GM18511 (cell line): ENCODE results near the gene F5.

ENCODE experiments used
- ATAC-seq: cut with Tn5 transposase; IDR thresholded peaks from one replicate; pipeline ENCODE4 v1.9.1; 2021; ENCODE audit warnings: mild to moderate bottlenecking, moderate library complexity; ENCODE audit not compliant: unreplicated experiment

Gene F5

DNA sequence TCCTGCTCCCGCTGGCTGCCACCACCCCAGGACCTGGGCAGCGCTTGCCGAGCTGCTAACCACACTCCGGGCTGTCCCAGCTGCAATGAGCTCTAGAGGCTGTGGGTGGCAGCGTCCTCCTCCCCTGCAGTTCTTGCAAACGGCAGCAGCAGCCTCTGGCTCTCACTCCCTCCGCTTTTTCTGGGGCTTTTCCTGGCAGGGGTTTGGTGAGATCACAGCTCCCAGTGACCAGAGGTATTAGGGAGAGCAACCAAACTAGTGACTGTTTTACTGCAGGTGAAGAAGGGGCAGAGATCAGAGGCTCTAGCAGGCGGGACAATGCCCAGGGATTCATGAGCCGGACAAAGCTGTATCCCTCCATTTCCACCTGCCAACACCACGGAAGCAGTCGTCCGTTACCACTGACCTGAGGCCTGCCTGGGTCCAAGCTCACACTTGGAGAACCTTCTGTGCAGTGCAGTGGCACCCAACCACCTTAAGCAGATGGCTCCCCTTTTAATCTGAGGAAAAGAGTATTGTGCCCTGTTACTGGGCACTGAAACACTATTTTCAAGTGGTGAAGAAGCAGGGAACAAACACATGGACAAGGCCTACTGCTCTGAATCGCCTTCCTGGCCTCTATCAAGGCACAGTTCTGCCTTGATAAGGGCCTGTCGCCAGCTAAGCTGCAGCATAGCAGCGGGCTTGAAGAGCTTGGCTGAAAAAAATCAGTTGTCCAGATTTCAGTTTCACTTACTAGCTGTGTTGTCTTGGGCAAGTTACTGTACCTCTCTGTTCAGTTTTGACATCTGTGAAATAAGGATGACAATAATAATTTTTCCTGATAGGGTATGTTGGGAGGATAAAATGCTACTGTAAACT is at the start of gene F5:
Gene F5 (minus strand): TSS at position 87 of the 861 bp plus-strand sequence. CDS start 95 bp downstream, outside the sequence.
- ATAC-seq: peak; percentile 95

DNA sequence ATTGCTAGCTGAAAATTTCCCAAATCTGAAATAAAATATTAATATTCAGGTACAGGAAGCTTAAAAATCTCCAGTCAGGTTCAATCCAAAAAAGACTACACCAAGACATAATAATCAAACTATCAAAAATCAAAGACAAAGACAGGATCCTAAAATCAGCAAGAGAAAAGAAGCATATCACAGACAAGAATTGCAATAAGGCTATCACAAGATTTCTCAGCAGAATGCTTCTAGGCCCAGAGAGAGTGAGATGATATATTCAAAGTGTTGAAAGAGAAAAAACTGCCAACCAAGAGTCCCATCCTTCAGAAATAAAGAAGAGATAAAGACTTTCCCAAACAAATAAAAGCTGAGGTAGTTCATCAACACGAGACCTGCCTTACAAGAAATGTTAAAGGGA is 48.6 kb upstream of the F5 start:
- ATAC-seq: no peak

DNA sequence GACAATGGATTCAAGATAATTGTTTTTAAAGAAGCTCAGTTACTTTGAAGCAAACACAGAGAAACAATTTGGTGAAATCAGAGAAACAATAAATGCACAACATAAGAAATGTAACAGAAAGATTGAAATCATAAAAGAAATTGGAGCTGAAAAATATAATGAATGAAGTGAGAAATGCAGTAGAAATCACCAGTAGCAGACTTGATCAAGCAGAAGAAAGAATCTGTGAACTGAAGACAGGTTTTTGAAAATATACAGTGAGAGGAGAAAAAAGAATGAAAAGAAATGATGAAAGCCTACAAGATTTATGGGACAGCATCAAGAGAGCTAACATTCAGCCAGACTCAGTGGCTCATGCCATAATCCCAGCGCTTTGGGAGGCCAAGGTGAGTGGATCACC is 47.9 kb upstream of the F5 start:
- ATAC-seq: no peak

DNA sequence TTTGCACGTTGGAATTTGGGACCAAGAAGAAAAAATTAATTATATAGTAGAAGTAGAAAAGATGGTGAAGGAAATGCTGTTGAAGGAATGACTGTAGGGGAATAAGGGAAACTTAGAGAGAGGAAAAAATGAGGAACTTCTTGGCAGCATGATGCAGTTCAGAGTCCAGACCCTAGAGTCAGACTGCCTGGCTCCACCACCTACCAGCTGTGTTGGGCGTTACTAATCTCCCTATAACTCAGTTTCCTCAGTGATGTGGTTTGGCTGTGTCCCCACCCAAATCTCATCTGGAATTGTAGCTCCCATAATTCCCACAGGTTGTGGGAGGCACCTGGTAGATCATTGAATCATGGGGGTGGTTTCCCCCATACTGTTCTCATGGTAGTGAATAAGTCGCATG is 45.0 kb upstream of the F5 start:
- ATAC-seq: no peak

DNA sequence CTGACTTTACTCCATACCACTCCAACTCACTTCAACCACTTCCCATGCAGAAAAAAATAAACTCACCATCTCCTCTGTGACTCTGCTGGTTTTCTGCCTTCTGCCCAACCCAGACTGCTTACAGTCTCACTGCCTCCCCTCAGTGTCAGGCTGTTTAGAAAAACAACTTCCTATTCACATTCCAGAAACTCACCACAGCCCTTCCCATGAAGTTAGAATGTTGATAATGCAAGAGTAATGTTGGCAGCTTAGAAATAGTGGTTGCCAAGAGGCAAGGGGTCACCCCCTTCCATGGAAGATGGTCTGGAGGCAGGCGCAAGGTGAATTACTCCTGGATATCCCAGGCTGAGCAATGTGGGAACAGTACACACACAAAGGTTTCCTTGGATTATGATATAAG is 43.7 kb upstream of the F5 start, which contains the start of gene SELP:
Gene SELP (minus strand): TSS at position 119 of the 400 bp plus-strand sequence. CDS start 50 bp downstream, at position 69.
- ATAC-seq: no peak

DNA sequence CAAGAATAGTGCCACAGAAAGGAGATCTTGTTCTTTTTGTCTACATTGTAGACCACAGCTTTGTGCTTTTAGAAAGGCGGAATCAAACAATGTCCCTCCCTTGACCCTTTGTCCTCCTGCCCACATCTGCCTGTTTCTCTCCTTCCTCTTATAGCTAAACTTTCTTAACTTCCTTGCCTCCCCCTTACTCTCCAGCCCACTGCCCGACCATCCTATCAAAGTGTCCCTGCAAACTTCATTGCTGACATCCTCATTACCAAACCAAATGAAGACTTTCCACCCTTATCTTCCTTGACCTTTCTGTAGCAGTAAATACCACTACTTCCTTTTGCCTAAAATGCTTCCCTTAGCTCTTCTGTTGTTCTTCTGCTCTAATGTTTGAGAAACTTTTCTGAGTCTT is 38.6 kb upstream of the F5 start:
- no peak for ATAC-seq

DNA sequence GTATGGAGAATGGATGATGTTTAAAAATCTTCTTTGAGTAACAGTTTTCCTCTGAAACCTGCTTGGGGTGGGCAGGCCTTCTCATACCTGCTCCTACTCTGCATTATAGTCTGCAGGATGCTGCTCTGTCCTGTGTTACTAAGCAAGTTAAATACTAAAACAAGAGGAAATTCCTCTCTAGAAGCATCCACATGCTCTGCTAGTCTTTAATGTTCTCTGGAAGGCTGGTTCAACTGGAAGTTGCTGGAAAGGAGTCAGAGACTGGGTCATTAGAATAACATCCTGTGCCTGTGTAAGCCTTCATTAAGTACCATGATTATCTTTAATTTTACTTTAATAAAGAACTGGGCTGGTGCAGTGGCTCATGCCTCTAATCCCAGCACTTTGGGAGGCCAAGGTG is 37.8 kb upstream of the F5 start:
- ATAC-seq: no peak

DNA sequence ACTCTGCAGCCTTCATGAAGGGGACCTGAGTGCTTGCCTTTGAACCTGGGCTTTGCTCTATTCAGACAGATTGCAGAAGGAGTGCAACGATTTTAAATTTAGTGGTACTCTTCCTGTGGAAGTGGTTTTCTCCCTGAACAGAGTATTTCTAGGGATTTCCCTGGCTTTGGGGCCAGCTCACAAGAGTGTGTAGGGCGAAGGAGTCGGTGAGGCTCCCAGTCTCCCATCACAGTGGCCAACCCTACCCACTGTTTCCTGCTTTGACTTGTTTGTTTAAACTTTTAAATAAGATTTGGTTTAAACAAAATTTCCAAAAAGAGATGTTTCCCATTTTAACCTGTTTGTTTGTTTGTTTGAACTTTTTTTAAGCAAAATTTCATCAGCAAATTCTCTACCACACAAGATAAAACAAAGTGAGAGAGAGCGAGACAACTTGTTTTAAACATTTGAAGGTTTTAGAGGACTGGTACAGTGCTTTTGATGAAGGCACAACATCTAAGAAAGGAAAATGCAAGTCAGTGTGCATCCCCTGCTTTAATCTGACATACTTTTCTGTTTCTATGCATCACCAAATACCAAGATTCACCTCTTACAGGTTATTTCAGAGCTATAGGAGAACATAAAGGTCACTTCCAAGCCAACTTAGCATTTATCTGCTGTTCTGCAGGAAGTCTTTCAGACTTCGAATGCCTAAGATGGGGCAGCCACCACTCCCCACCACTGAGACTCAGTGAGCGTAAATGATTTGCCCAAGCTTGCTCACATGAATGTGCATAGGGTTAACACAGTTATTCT is 37.0 kb upstream of the F5 start:
- no peak for ATAC-seq

DNA sequence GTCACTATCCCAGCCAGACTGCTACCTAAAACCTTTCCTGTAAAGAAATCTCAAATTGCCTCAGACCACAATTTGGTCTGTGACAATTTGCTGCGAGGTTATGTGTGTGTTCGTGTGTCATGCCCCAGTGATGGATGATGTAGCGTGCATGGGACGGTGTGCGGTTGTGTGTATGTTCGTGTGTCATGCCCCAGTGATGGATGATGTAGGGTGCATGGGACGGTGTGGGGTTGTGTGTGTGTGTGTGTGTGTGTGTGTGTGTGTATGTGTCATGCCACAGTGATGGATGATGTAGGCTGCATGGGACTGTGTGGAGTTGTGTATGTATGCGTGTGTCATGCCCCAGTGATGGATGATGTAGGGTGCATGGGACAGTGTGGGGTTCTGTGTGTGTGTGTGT is 34.3 kb upstream of the F5 start:
- no peak for ATAC-seq

DNA sequence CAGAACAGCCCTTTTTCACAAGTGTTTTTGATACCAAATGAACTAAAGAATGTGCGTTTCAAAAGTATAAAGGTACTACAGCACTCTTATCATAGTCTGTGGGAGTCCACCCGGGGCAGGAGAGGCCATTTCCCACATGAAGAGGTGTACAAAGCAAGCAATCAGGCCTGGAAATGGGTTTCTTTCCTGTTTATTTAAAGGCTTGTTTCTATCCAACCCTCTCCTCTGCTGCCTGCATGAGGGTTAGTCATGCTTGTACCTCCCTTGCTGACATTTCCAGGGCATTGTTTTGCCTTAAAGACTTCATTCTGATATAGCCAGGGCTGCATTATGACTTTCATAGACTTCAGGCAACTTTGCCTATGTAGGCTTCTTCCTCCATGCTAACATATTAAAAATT is 32.1 kb upstream of the F5 start:
- no peak for ATAC-seq

DNA sequence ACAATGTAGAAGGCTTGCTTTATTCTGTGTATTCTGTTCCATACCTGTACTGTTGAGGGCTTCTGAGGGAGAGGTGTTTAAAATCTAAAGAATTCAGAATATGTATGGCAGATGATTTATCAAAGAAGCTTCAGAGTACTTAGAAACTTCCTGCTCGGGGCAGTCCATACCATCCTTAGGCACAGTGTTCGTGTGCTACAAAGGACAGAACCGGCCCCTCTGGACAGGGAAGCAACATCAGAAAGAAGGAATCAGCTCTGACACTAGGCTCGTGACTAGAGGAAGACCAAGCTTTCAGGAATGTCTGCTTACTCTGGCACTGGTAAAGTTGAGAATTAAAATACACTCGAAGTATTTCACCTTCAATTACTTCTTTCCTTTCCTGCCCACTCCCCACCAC is 29.5 kb upstream of the F5 start:
- no peak for ATAC-seq

DNA sequence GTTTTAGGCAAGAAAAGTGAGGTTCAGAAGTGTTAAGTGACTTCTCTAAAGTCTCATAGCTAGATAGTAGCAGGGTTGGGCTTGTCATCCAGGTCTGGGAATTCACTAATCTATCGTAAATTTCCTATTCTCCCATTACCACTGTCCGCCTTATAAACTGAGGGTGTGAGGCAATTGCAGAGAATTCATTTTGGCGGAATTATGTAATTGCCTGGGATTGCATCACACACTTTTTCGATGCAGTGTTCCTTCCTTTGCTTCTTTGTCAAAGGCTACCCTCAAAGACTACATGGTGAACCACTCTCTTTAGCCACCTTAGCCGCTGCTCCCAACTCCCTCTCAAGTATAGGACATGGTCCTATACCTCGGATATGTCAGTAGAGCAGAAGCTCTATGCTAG is 24.6 kb upstream of the F5 start:
- no peak for ATAC-seq

DNA sequence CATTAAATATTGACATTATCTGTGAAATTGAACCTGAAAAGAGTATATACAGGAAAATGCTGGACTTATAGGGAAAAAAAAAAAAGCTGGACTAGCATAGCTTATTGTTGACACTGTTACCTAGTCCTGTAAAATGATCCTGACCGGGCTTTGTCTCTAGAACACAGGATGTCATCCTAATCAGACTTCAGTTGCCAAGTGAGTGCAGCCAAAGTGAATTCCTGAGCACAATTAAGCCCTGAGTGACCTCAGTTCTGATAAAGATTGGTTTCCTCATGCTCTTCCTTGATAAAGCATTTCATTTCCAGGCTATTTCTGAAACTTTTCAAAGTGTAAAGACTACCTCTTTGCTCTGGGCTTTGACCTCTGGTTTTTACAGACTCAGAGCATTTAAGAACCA is 23.8 kb upstream of the F5 start:
- no peak for ATAC-seq

DNA sequence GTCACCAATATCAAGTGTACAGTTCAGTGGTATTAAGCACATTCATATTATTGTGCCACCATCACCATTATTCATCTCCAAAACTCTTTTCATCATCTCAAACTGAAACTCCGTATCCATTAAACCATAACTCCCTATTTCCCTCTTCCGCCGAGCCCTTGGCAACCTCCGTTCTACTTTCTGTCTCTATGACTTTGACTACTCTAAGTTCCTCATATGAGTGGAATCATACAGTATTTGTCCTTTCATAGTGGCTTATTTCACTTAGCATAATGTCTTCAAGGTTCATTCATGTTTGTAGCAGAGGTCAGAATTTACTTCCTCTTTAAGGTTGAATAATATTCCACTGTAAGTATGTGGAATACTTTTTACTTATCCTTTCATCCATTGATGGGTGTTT is 21.9 kb upstream of the F5 start:
- ATAC-seq: no peak

DNA sequence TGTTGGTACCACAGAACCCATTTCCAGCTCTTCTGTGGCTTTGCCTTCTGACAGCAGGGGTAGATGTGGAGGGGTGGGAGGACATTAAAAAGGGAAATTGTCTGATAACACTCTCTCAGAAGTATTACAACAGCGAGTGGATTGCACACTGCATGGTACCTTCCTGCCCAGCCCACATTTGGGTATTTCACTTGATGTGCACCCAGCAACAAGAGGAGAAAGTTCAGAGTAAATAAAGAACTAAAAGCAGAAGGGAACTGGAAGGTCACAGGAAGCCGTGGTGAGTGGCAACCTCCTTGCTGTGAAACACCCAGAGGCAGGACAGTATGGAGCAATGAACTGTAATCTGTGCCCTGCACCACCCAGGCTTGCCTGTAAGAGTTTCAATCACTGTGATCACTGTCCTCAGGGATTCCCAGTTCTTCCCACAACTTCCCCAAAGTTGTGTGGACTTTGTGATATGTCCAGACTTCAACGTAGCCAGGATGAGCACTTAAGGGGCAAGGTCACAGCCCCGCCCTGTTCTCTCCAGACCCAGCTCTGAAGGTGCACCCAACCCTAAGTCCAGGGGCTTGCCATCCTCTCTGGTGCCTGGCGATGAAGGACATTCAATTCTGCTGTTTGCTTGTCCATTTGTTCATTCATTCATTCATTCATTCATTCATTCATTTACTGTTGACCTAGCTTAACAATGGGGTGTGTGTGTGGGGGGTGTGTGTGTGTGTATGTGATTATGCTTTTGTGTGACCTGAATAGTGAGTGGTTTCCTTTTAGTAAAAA is 18.7 kb upstream of the F5 start:
- ATAC-seq: peak; percentile 86

DNA sequence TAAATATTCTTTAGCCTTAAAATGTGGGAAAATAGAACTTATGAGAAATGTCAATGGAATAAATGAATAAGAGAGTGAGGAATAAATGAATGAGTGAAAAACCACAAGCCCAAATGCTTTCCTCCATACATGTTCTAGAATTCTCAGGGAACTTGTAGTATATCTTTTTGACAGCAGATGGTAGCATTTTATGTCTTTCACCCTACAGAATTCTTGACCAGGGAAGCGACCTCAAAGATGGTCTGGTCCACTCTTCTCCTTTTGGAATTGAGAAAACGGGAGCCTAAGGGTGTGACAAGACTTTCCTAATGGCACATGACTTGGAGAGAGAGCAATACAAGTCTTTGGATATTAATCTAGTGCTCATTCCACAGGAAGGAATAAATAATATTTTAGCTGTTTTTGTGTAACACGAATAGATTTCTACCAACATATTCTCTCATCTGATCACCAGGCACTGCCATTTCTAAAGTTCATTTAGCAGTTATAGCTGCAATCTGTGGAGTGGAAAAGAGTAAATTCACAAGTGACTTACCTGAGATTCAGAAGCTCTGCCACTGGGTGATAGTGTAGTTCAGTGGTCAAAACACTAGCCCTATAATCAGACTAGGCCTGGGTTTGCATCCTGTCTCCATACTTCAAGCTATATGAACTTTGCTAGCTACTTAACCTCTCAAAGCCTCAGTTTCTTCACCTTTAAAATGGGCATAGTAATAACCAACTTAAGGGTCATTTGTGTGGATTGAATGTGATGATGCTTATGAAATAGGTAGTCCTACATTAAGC is 15.0 kb upstream of the F5 start:
- no peak for ATAC-seq

DNA sequence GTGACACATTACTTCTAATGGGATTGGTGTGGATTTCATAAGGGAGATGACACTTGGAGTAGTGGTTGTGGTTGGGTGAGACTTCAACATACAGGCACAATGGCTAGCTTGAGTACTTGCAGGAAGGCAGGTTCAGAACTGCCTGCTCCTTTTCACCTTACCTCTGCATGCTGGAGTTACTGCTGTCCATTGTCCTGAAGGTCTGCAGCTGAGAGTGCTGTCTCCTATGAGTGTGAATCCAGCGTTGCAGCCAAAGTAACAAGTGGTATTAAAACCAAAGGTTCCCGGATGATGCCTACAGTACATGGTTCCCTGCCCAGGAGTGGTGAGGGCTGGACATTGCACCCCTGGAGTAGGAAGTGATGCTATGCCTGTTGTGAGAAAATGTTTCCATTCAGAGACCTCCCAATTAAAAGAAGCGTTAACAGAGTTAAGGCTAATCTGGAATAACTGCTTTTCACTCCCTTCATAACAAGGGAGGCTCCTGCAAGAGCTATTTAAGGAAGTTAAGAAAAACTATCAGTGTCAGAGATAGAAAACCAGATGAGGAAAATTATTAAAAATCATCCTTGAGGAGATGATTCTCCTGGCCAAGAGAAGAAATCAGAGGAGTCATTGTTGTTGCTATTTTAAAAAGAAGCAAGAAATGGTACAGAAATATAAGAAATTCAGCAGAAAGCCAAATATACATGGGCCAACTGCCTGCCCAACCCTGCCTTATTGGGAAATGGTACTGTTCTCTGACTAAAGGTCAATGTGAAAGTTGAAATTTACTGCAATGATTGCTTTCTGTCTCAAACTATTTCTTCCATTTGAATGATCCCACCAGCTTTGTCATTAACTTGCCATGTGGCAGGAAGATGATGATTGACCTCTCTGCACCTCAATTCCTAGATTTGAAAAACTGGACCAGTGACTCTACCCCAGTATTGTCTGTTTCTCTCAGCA is 9.8 kb upstream of the F5 start:
- ATAC-seq: no peak

DNA sequence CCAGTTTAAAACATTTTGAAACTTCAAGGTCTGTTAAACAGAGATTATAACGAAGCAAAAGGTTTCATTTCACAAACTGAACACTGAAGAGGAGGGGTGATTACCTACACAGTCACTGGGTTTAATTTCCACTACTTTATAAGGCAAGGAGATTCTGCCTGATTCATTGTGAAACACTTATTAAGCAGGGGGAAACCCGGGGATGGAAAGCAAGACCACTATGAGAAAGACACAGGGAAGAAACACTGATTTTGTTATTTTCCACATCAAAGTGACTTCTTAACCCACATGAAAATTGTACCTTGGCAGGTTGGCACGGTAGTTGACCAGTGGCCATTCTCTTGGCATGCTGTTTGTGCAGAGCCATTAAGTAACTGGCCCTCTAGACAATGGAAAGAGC is 8.1 kb upstream of the F5 start:
- peak; percentile 88 for ATAC-seq

DNA sequence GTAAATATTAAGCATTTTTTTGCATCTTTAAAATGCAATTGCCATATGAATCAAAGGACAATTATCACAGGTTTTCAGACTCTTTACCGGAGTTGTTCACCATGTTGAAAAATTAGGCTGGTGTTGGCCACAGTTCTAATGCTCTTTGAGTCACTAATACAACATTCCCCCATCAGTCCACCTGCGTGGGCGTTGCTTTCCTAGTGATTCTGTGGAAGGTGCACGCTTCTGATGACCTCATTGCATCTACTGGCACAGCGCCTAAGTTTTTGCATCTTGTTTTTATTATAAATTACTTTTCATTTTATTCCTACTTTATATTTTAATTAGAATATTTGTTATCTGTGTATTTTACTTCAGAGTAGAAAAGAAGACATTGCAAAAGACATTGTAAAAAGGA is 4.7 kb upstream of the F5 start:
- ATAC-seq: no peak
